Tibial nerve (tissue), 4 donors: ENCODE data around the gene RAMP1.

Experiments used
- EP300 ChIP-seq, 2 donors: sonication (generic); formaldehyde crosslinking; IDR thresholded peaks; one replicate each; pipeline ENCODE4 v1.6.1; 2017; ENCODE audit warnings: antibody characterized with exemption in 2 of 2, mild to moderate bottlenecking in 1 of 2
- POLR2A ChIP-seq, 2 donors: fragments of 450-650 bp; IDR thresholded peaks; one replicate each; pipeline ENCODE4 v1.6.1; 2017; ENCODE audit warnings: antibody characterized with exemption in 2 of 2, mild to moderate bottlenecking in 2 of 2, moderate library complexity in 2 of 2
- TF ChIP-seq, protein P1 (sequence below), 5 experiments: fragments of 200-600 bp in 3 of 5; fragments of 450-650 bp in 2 of 5; sonication (generic) in 3 of 5; IDR thresholded peaks; one replicate each; pipeline ENCODE4 v1.5.1; 2016 to 2019; ENCODE audit warnings: antibody characterized with exemption in 5 of 5, mild to moderate bottlenecking in 3 of 5, moderate library complexity in 2 of 5

GRCh38 chr2:237910576-237911362, 51.3 kb downstream of the RAMP1 start:
- TF ChIP-seq POLR2A (IDR thresholded peaks at IDR 0.05) (no peak), EP300 (IDR thresholded peaks at IDR 0.05) (no peak)
- TF ChIP-seq, protein P1, sequence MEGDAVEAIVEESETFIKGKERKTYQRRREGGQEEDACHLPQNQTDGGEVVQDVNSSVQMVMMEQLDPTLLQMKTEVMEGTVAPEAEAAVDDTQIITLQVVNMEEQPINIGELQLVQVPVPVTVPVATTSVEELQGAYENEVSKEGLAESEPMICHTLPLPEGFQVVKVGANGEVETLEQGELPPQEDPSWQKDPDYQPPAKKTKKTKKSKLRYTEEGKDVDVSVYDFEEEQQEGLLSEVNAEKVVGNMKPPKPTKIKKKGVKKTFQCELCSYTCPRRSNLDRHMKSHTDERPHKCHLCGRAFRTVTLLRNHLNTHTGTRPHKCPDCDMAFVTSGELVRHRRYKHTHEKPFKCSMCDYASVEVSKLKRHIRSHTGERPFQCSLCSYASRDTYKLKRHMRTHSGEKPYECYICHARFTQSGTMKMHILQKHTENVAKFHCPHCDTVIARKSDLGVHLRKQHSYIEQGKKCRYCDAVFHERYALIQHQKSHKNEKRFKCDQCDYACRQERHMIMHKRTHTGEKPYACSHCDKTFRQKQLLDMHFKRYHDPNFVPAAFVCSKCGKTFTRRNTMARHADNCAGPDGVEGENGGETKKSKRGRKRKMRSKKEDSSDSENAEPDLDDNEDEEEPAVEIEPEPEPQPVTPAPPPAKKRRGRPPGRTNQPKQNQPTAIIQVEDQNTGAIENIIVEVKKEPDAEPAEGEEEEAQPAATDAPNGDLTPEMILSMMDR (IDR thresholded peaks at IDR 0.05) = no peak
